KOPT-K1 (cell line): ENCODE measurements around the gene P4HA1.
"Not testable (repeated sequence)": the region's sequence is repeated elsewhere in the genome, so short reads cannot be mapped to it uniquely, and the experiment has no call there.

Experiments
- H3K27ac ChIP-seq: fragments of 200-600 bp; sonication (generic); 2 replicates; pipeline ENCODE4 v1.5.1; 2016; ENCODE audit warnings: antibody characterized with exemption, mild to moderate bottlenecking, low read depth, low read length; ENCODE audit not compliant: poor library complexity, severe bottlenecking
- H3K36me3 ChIP-seq: fragments of 200-600 bp; sonication (generic); 2 replicates; pipeline ENCODE4 v1.5.1; 2017; ENCODE audit warnings: antibody characterized with exemption, mild to moderate bottlenecking, low read length, moderate library complexity; ENCODE audit not compliant: insufficient read depth
- H3K9me3 ChIP-seq: fragments of 200-600 bp; sonication (generic); 2 replicates; pipeline ENCODE4 v1.5.1; 2017; ENCODE audit warnings: antibody characterized with exemption, low read length, mild to moderate bottlenecking; ENCODE audit not compliant: insufficient read depth, poor library complexity, severe bottlenecking

P4HA1 gene

DNA sequence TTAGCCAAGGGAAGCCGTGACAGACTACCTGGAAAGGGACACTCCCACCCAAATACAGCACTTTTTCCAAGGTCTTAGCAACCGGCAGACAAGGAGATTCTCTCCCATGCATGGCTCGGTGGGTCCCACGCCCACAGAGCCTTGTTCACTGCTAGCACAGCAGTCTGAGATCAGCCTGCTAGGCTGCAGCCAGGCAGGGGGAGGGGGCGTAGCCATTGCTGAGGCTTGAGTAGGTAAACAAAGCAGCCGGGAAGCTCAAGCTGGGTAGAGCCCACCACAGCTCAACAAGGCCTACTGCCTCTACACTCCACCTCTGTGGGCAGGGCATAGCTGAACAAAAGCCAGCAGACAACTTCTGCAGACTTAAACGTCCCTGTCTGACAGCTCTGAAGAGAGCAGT is 106.9 kb downstream of the P4HA1 start:
- H3K27ac ChIP-seq, H3K36me3 ChIP-seq, H3K9me3 ChIP-seq: not testable (repeated sequence)

DNA sequence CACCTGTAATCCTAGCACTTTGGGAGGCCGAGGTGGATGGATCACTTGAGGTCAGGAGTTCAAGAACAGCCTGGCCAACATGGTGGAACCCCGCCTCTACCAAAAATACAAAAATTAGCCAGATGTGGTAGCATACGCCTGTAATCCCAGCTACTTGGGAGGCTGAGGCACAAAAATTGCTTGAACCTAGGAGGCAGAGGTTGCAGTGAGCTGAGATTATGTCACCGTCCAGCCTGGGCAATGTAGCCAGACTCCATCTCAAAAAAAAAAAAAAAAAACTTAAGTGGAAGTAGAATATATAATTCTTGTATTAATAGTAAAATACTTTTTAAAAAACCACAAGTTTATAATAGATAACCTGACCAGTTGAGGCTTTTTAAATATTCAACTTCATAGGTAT is 112.0 kb downstream of the P4HA1 start:
- not testable (repeated sequence) for H3K36me3 ChIP-seq, H3K27ac ChIP-seq
- H3K9me3 ChIP-seq: peaks cover 14% of the 10 kb centered on the region

DNA sequence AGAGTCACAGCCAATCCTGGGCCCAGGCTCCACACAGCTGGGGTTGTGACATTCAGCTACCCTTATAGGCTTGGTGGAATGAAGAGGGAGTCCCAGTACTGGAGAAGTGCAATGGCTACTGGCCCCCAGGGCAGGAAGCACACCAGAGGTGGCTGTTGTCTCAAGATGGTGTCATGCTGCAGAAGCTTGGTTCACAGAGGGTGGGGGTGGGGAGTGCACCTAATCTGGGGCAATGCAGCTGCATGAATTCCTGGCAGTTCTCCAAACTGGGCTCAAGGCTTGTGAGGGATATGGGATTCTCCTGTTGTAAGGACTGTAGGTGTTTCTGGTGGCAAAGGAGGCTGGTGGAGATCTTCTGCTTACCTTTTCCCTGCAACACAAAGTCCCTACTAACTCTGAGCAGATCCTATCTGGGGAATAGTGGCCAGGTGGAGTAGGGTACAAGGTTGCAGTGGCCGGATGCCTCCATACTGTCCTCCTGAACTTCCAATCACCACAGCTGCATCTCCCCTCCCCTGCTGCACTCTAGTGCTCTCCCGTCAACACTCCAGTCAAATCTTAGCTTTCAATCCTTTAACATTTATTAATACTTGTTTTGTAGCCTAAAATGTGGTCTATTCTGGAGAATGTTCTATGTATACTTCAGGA is 114.7 kb downstream of the P4HA1 start:
- H3K27ac ChIP-seq: no peak overlapping the region
- H3K9me3 ChIP-seq: peaks cover 31% of the 10 kb centered on the region
- H3K36me3 ChIP-seq: no peaks in the 10 kb centered on the region

DNA sequence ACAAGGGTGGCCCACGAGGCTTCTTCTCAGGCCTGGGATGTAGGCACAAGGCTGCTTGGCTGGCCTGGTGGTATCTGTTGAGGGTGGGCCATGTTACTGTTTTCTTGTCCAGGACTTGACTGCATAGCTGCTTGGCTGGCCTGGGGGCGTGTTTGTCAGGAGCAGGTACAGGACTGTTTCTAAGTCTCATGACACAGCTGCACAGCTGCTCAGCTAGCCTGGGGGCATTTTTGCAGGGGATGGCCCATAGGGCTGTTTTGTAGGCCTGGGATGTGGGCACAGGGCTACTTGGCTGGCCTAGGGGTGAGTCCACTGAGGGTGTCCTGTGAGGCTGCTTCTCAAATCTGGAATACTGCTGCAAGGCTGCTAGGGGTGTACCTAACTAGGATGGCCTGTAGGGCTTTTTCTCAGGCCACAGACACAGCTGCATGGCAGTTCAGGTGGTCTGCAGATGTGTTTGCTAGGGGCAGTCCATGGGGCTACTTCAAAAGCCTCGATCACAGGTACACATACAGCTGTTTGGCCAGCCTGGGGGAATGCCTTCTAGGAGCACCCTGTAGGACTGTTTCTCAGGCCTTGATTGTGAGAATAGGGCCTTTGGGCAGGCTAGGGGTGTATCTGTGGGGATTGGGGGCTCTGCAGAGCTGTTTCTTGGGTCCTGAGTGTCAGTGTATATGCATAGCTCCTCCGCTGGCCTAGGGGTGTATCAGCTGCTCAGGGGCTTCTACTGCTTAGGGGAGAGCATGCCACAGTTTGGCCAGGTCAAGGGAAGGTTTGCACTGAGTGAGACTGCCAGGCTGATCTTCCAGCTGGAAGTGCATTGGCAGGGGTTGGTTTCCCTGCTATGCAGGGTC is 115.4 kb downstream of the P4HA1 start:
- Histone ChIP-seq H3K36me3 (no peaks in the 10 kb centered on the region), H3K9me3 (peaks cover 39% of the 10 kb centered on the region), H3K27ac (no peak overlapping the region)

DNA sequence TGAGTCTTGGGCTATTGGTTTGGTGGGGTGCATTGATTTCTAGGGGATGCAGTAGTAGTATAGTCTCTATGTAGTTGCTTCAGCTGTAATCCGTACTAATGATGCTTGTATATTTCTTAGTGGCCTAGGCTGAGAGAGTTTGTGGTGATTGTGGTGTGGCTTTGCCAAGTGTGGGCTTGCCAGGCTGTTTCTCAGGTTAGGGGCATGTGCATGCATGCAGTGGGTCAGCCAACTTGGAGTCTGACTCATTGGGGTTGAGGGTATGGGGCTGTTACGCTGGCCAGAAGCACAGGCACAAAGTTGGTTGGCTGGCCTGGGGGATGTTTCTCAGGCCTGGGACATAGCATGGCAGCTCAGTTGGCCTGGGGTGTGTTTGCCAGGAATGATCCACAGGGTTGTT is 116.3 kb downstream of the P4HA1 start:
- no peaks in the 10 kb centered on the region for H3K36me3 ChIP-seq
- H3K27ac ChIP-seq: no peak overlapping the region
- peaks cover 48% of the 10 kb centered on the region for H3K9me3 ChIP-seq

DNA sequence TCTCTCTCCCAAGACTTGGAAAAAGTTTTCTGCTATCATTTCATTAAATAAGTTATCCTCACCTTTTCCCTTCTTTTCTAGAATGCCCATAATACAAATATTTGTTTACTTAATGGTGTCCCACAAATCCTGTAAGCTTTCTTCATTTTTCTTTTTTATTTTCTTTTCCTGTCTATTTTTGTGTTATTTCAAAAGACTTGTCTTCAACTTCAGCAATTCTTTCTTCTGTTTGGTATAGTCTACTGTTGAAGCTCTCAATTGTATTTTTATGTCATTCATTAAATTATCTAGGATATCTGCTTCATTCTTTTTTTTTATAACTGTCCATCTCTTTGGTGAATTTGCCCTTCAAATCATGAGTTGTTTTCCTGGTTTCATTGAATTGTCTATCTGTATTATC is 117.0 kb downstream of the P4HA1 start:
- Histone ChIP-seq H3K36me3 (no peaks in the 10 kb centered on the region), H3K9me3 (peaks cover 50% of the 10 kb centered on the region), H3K27ac (no peak overlapping the region)

DNA sequence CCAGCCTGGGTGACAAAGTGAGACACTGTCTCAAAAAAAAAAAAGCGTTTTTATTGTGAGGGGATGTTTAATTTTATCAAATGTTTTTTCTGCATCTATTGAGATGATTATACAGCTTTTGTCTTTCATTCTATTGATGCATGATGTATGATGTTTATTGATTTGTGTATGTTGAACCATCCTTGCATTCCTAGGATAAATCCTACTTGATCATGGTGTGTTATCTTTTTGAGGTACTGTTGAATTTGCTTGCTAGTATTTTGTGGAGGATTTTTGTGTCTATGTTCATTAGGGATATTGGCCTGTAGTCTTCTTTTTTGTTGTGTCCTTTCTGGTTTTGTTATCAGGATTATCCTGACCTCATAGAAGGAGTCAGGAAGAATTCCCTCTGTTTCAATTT is 119.8 kb downstream of the P4HA1 start:
- Histone ChIP-seq H3K9me3 (peaks cover 50% of the 10 kb centered on the region), H3K36me3 (no peaks in the 10 kb centered on the region), H3K27ac (no peak overlapping the region)
